ENCODE measurements around the gene EHD1. TPM values are rescaled to one million over a fixed set of nuclear protein-coding genes. Genes with fewer than 3 reads are reported as not detected.

EHD1 gene
- total RNA-seq, 6 experiments from 2014 or later: 189 to 227 (median 197) TPM

DNA sequence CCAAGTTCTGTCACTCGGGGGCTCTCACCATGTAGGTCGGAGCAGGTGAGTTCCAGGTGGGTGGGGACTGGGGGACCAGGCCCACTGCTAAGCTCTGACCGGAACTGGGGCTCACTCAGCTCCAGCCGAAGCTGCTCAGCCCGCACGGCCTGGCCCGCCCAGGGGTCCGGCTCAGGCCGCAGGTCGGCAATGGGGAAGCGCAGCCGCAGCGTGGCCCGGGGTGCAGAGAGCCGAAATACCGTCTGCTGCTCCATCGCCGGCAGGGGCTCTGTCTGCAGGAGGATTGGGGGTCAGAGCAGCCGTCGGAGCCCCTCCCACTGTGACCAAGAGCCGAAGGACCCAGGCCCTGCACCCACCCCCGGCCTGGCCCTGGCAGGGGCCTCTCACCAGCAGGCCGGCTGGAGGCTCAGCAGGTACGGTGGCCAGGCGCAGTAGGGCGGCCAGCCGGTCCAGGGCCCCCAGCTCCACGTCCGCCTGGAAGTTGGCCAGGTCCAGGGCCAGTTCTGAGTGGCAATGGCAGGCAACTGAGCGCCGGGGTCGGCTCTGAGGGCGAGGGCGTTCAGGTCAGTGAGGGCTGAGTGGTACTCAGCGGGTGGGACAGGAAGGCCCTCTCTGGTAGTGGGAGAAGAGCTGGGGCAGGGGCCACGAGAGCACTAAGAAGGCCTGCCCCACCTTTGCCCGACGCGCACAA lies 31.4 kb upstream of the EHD1 start:
- no peak overlapping the region for H3K4me3 Mint-ChIP-seq
- DNase-seq: no peak

DNA sequence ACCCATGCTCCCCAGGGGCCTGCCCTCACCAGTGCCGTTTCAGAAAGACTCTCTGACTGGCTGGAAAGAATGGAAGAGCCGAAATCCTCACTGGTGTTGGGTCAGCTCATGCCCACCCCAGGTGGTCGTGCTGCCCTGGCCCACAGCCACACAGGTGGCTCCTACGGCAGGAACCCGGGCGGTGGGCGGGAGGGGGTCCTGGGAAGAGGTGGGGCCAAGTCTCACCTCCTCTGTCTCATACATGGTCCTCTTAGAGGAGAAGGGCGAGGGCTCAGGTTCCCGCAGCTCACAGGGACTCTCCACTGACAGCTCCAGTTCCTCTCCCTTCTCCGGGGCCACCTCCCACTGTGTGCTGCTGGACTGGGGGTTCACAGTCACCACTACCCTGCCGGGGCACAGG lies 30.3 kb upstream of the EHD1 start:
- Mint-ChIP-seq H3K4me3 (no peak overlapping the region), H3K4me1 (ENCODE audit: low read depth) (no peaks in the 10 kb centered on the region), H3K9me3 (no peaks in the 10 kb centered on the region), H3K27me3 (ENCODE audit: insufficient read depth) (no peaks in the 10 kb centered on the region), H3K27ac (no peak overlapping the region), H3K36me3 (ENCODE audit: low read depth) (no peaks in the 10 kb centered on the region; the same call in 1 of the 2 replicates)
- TF ChIP-seq, protein P1, sequence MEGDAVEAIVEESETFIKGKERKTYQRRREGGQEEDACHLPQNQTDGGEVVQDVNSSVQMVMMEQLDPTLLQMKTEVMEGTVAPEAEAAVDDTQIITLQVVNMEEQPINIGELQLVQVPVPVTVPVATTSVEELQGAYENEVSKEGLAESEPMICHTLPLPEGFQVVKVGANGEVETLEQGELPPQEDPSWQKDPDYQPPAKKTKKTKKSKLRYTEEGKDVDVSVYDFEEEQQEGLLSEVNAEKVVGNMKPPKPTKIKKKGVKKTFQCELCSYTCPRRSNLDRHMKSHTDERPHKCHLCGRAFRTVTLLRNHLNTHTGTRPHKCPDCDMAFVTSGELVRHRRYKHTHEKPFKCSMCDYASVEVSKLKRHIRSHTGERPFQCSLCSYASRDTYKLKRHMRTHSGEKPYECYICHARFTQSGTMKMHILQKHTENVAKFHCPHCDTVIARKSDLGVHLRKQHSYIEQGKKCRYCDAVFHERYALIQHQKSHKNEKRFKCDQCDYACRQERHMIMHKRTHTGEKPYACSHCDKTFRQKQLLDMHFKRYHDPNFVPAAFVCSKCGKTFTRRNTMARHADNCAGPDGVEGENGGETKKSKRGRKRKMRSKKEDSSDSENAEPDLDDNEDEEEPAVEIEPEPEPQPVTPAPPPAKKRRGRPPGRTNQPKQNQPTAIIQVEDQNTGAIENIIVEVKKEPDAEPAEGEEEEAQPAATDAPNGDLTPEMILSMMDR (IDR thresholded peaks at IDR 0.05): no peak
- DNase-seq: no peak

More for the DNA sequence above, 31.4 kb upstream of the EHD1 start:
- H3K27me3 Mint-ChIP-seq (ENCODE audit: insufficient read depth): no peaks in the 10 kb centered on the region
- H3K4me1 Mint-ChIP-seq (ENCODE audit: low read depth): no peaks in the 10 kb centered on the region
- H3K36me3 Mint-ChIP-seq (ENCODE audit: low read depth): no peaks in the 10 kb centered on the region; the same call in 1 of the 2 replicates
- TF ChIP-seq, protein P1 (IDR thresholded peaks at IDR 0.05): no peak
- H3K27ac Mint-ChIP-seq: no peak overlapping the region
- no peaks in the 10 kb centered on the region for H3K9me3 Mint-ChIP-seq

DNA sequence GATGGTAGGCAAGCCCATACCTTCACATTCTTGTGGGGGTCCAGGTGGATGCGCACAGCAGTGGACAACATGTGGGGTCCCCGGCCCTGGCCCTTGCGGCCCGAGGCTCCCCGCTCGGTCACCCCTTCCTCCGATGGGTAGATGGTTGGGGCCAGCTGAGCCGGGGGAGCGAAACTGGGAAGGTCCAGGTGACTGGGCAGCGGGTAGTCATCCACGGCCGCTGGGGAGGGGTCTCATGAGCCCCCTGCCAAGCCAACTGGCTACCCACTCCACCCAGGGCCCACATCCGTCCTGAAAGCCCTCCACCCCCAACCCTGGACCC lies 27.9 kb upstream of the EHD1 start:
- H3K27me3 Mint-ChIP-seq (ENCODE audit: insufficient read depth): peaks cover 2% of the 10 kb centered on the region; the same call in 1 of the 2 replicates
- H3K27ac Mint-ChIP-seq: no peak overlapping the region
- H3K4me3 Mint-ChIP-seq: no peak overlapping the region
- TF ChIP-seq, protein P1 (IDR thresholded peaks at IDR 0.05): no peak
- DNase-seq: no peak
- H3K9me3 Mint-ChIP-seq: no peaks in the 10 kb centered on the region
- H3K4me1 Mint-ChIP-seq (ENCODE audit: low read depth): no peaks in the 10 kb centered on the region
- H3K36me3 Mint-ChIP-seq (ENCODE audit: low read depth): peaks cover 6% of the 10 kb centered on the region

DNA sequence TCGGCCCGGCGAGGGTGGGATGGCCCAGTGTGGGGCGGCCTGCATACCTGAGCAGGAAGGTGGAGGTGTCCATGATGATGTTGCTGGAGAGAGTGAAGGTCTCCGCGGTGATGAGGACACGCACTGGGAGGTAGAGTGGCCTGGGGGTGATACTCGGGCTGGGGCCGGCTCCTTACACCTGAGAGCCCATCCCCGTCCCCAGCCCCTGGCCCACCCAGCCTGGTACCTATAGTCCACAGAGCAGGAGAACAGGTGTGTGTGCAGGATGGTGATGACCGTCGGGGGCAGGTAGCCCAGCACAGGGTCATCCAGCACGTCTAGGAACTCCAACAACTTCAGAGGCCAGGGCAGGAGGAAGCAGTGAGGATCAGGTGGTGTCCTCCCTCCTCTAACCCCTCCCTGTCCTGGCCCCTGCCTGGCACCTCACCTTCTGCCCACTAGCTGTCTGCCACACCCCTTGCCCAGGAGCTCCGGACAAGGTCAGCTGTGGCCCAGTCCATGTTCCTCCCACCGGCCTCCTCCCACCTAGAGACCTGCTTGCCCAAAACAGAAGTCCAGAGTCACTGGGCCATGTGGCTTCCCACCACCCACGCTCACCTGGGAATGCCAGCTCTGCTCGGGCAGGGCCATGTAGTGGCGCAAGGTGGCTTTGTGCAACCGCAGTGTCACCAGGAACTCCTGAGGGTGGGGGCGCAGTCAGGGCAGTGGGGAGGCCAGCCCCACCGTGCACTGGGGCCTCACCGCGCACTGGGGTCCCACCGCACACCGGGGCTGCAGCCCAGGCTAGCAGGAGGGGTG lies 27.3 kb upstream of the EHD1 start:
- peaks cover 2% of the 10 kb centered on the region; the same call in 1 of the 2 replicates for H3K27me3 Mint-ChIP-seq (ENCODE audit: insufficient read depth)
- no peaks in the 10 kb centered on the region for H3K4me1 Mint-ChIP-seq (ENCODE audit: low read depth)
- peaks cover 7% of the 10 kb centered on the region for H3K36me3 Mint-ChIP-seq (ENCODE audit: low read depth)
- DNase-seq: no peak
- TF ChIP-seq, protein P1 (IDR thresholded peaks at IDR 0.05): no peak
- no peak overlapping the region for H3K4me3 Mint-ChIP-seq
- H3K27ac Mint-ChIP-seq: no peak overlapping the region
- H3K9me3 Mint-ChIP-seq: no peaks in the 10 kb centered on the region

DNA sequence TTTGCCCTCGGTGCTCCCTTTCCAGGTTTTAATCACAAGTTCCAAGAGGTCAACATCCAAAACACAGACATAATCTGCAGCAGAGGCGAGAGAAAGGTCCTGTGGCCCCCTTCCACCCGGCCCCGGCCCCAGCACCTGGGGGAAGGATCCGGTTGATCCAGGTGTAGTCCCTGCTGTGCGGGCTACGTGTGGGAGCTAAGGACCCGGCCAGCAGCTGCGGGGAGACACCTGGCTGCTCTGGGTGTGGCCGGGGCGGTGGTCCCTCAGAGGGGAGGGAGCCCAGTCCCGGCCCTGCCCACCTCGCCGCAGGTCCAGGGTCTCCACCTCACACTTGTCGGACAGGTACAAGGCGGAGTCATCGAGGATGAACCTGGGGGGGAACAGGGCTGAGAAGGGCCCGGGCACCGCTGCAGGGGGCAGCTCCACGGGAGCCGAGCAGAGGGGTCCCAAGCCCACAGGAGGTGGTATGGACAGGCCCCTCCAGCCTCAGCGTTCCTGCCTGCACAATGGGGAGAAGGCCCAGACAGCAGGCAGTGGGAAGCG lies 24.9 kb upstream of the EHD1 start:
- Mint-ChIP-seq H3K9me3 (no peaks in the 10 kb centered on the region), H3K4me1 (ENCODE audit: low read depth) (no peaks in the 10 kb centered on the region), H3K4me3 (no peak overlapping the region), H3K36me3 (ENCODE audit: low read depth) (peaks cover 7% of the 10 kb centered on the region), H3K27ac (no peak overlapping the region), H3K27me3 (ENCODE audit: insufficient read depth) (peaks cover 2% of the 10 kb centered on the region; the same call in 1 of the 2 replicates)
- no peak for DNase-seq
- TF ChIP-seq, protein P1 (IDR thresholded peaks at IDR 0.05): no peak
